Activated T-cell treated with anti-CD3 and anti-CD28 coated beads, Interleukin-2, amount 50 U/mL, for 4 hours (primary cell): ENCODE results near the gene DLGAP1. TPM values are rescaled to one million over a fixed set of nuclear protein-coding genes. Genes with fewer than 3 reads are reported as not detected.
"Not testable (repeated sequence)": the region's sequence is repeated elsewhere in the genome, so short reads cannot be mapped to it uniquely, and the experiment has no call there.

Experiments
- ATAC-seq, 2 donors: fragments of 200-7000 bp; cut with Tn5 transposase; one replicate each; pipeline ENCODE4 v1.10.0; 2021
- DNase-seq: peaks from one replicate; pipeline ENCODE4 v3.0.0-alpha.2; 2020
- H3K27me3 Mint-ChIP-seq: one replicate; pipeline ENCODE4 v1.8.0; 2021; ENCODE audit warnings: low read depth, mixed read lengths
- H3K36me3 Mint-ChIP-seq: one replicate; pipeline ENCODE4 v1.8.0; 2022; ENCODE audit warnings: mixed read lengths; ENCODE audit not compliant: insufficient read depth
- H3K4me1 Mint-ChIP-seq: one replicate; pipeline ENCODE4 v1.8.0; 2021; ENCODE audit warnings: low read depth, mixed read lengths
- H3K4me3 Mint-ChIP-seq: one replicate; pipeline ENCODE4 v1.8.0; 2021; ENCODE audit warnings: mild to moderate bottlenecking, moderate library complexity, mixed read lengths
- H3K9me3 Mint-ChIP-seq: one replicate; pipeline ENCODE4 v1.8.0; 2021; ENCODE audit warnings: mixed read lengths
- total RNA-seq, 3 donors: library from RNA; stranded (reverse); gene quantifications; one replicate each; pipeline ENCODE4 v1.2.1, GENCODE V29; 2021

Gene DLGAP1
- total RNA-seq, 3 donors from 2014 or later = 0.16 TPM; not detected in 2

- peak overlapping the region; percentile 90 for H3K4me3 Mint-ChIP-seq
- H3K4me1 Mint-ChIP-seq = peaks cover 51% of the 10 kb centered on the region
- no peaks in the 10 kb centered on the region for H3K9me3 Mint-ChIP-seq
- DNase-seq (no peak), ATAC-seq (no peak)
- no peaks in the 10 kb centered on the region for H3K27me3 Mint-ChIP-seq
- H3K36me3 Mint-ChIP-seq = peaks cover 9% of the 10 kb centered on the region
Measured at GRCh38 chr18:3592864-3593263, 862.2 kb downstream of the DLGAP1 start.

- H3K36me3 Mint-ChIP-seq = no peaks in the 10 kb centered on the region
- ATAC-seq (no peak), DNase-seq (no peak)
- H3K4me3 Mint-ChIP-seq = no peak overlapping the region
- no peaks in the 10 kb centered on the region for H3K27me3 Mint-ChIP-seq
- peaks cover 50% of the 10 kb centered on the region for H3K4me1 Mint-ChIP-seq
- H3K9me3 Mint-ChIP-seq = no peaks in the 10 kb centered on the region
Measured at GRCh38 chr18:3590096-3590630, 864.9 kb downstream of the DLGAP1 start.

- DNase-seq (peak; percentile 66), ATAC-seq (peak; percentile 77 to 78)
- Mint-ChIP-seq H3K4me3 (no peak overlapping the region), H3K36me3 (no peaks in the 10 kb centered on the region), H3K4me1 (peaks cover 26% of the 10 kb centered on the region), H3K9me3 (no peaks in the 10 kb centered on the region), H3K27me3 (no peaks in the 10 kb centered on the region)
Measured at GRCh38 chr18:3585656-3586509, 869.2 kb downstream of the DLGAP1 start.

GRCh38 chr18:3584897-3585460 is 870.1 kb downstream of the DLGAP1 start:
- no peaks in the 10 kb centered on the region for H3K27me3 Mint-ChIP-seq
- no peaks in the 10 kb centered on the region for H3K9me3 Mint-ChIP-seq
- no peak for ATAC-seq
- no peak for DNase-seq
- H3K4me3 Mint-ChIP-seq = no peak overlapping the region
- peaks cover 26% of the 10 kb centered on the region for H3K4me1 Mint-ChIP-seq
- H3K36me3 Mint-ChIP-seq = no peaks in the 10 kb centered on the region

- no peak overlapping the region for H3K4me3 Mint-ChIP-seq
- ATAC-seq = no peak
Measured at GRCh38 chr18:3584266-3584861, 870.7 kb downstream of the DLGAP1 start.

GRCh38 chr18:3583873-3584247 is 871.2 kb downstream of the DLGAP1 start:
- no peak for ATAC-seq
- no peaks in the 10 kb centered on the region for H3K9me3 Mint-ChIP-seq
- peaks cover 26% of the 10 kb centered on the region for H3K4me1 Mint-ChIP-seq

More at GRCh38 chr18:3584266-3584861, 870.7 kb downstream of the DLGAP1 start:
- H3K4me1 Mint-ChIP-seq = peaks cover 26% of the 10 kb centered on the region
- H3K36me3 Mint-ChIP-seq = no peaks in the 10 kb centered on the region
- no peak for DNase-seq
- no peaks in the 10 kb centered on the region for H3K27me3 Mint-ChIP-seq
- no peaks in the 10 kb centered on the region for H3K9me3 Mint-ChIP-seq

GRCh38 chr18:3583106-3583872 is 871.8 kb downstream of the DLGAP1 start:
- not testable (repeated sequence) for H3K36me3 Mint-ChIP-seq, H3K27me3 Mint-ChIP-seq, H3K4me3 Mint-ChIP-seq, ATAC-seq, DNase-seq, H3K9me3 Mint-ChIP-seq
- H3K4me1 Mint-ChIP-seq = peaks cover 26% of the 10 kb centered on the region

More at GRCh38 chr18:3583873-3584247, 871.2 kb downstream of the DLGAP1 start:
- no peak for DNase-seq
- Mint-ChIP-seq H3K36me3 (no peaks in the 10 kb centered on the region), H3K27me3 (no peaks in the 10 kb centered on the region), H3K4me3 (no peak overlapping the region)

- ATAC-seq = no peak
- H3K4me3 Mint-ChIP-seq = no peak overlapping the region
- H3K27me3 Mint-ChIP-seq = no peaks in the 10 kb centered on the region
- H3K36me3 Mint-ChIP-seq = no peaks in the 10 kb centered on the region
- H3K9me3 Mint-ChIP-seq = no peaks in the 10 kb centered on the region
- DNase-seq = no peak
- H3K4me1 Mint-ChIP-seq = peaks cover 19% of the 10 kb centered on the region
Measured at GRCh38 chr18:3581890-3582289, 873.2 kb downstream of the DLGAP1 start.

GRCh38 chr18:3580523-3581025 is 874.5 kb downstream of the DLGAP1 start:
- ATAC-seq, H3K9me3 Mint-ChIP-seq, H3K4me1 Mint-ChIP-seq, DNase-seq, H3K27me3 Mint-ChIP-seq, H3K4me3 Mint-ChIP-seq, H3K36me3 Mint-ChIP-seq: not testable (repeated sequence)

- no peaks in the 10 kb centered on the region for H3K36me3 Mint-ChIP-seq
- no peaks in the 10 kb centered on the region for H3K4me1 Mint-ChIP-seq
- no peaks in the 10 kb centered on the region for H3K9me3 Mint-ChIP-seq
- H3K27me3 Mint-ChIP-seq = no peaks in the 10 kb centered on the region
- no peak overlapping the region for H3K4me3 Mint-ChIP-seq
- DNase-seq (no peak), ATAC-seq (no peak)
Measured at GRCh38 chr18:3579701-3580100, 875.4 kb downstream of the DLGAP1 start.

GRCh38 chr18:3578621-3579020 is 876.5 kb downstream of the DLGAP1 start:
- ATAC-seq (peak; percentile 43 to 85), DNase-seq (no peak)
- Mint-ChIP-seq H3K4me3 (no peak overlapping the region), H3K9me3 (no peaks in the 10 kb centered on the region), H3K36me3 (no peaks in the 10 kb centered on the region), H3K27me3 (peaks cover 3% of the 10 kb centered on the region), H3K4me1 (no peaks in the 10 kb centered on the region)

- Mint-ChIP-seq H3K36me3 (no peaks in the 10 kb centered on the region), H3K4me3 (no peak overlapping the region), H3K4me1 (no peaks in the 10 kb centered on the region), H3K9me3 (no peaks in the 10 kb centered on the region), H3K27me3 (peaks cover 3% of the 10 kb centered on the region)
- DNase-seq (no peak), ATAC-seq (no peak)
Measured at GRCh38 chr18:3577281-3577855, 877.7 kb downstream of the DLGAP1 start.

GRCh38 chr18:3572761-3573160 is 882.3 kb downstream of the DLGAP1 start:
- H3K27me3 Mint-ChIP-seq = peaks cover 3% of the 10 kb centered on the region
- H3K4me3 Mint-ChIP-seq = no peak overlapping the region
- H3K36me3 Mint-ChIP-seq = no peaks in the 10 kb centered on the region
- DNase-seq (no peak), ATAC-seq (no peak)
- no peaks in the 10 kb centered on the region for H3K4me1 Mint-ChIP-seq
- H3K9me3 Mint-ChIP-seq = no peaks in the 10 kb centered on the region
